Stimulated activated effector memory CD8-positive, alpha-beta T cell treated with anti-CD3 and anti-CD28 coated beads, Interleukin-12 subunit alpha, Interleukin-12 subunit beta, amount 100 ng/mL, for 72 hours (primary cell): ENCODE data around the gene PPP4R3A.
"Not testable (repeated sequence)": the region's sequence is repeated elsewhere in the genome, so short reads cannot be mapped to it uniquely, and the experiment has no call there.

Source experiments
- ATAC-seq: fragments of 150-1000 bp; cut with Tn5 transposase; 2 replicates; pipeline ENCODE4 v1.10.0; 2021
- DNase-seq, 2 donors: peaks; one replicate each; pipeline ENCODE4 v3.0.0; 2021 to 2022; ENCODE audit warnings: low spot score in 2 of 2
- H3K27ac Mint-ChIP-seq: one replicate; pipeline ENCODE4 v1.8.0; 2022; ENCODE audit warnings: mild to moderate bottlenecking, mixed read lengths
- H3K36me3 Mint-ChIP-seq: one replicate; pipeline ENCODE4 v1.8.0; 2022; ENCODE audit warnings: mild to moderate bottlenecking, mixed read lengths
- H3K4me1 Mint-ChIP-seq: one replicate; pipeline ENCODE4 v1.8.0; 2022; ENCODE audit warnings: mixed read lengths
- H3K4me3 Mint-ChIP-seq: one replicate; pipeline ENCODE4 v1.8.0; 2022; ENCODE audit warnings: mild to moderate bottlenecking, mixed read lengths
- H3K9me3 Mint-ChIP-seq: one replicate; pipeline ENCODE4 v1.8.0; 2022; ENCODE audit warnings: mixed read lengths

PPP4R3A gene

GRCh38 chr14:91510171-91511042, at the start of gene PPP4R3A:
PPP4R3A (minus strand) TSS chr14:91510310; CDS start chr14:91509647, 663 bp downstream.
- Mint-ChIP-seq H3K4me1 (peaks cover 9% of the 10 kb centered on the region), H3K27ac (peak within 1 kb of the TSS; percentile 100), H3K36me3 (peaks cover 48% of the 10 kb centered on the region), H3K4me3 (peak within 1 kb of the TSS; percentile 96), H3K9me3 (no peaks in the 10 kb centered on the region)
- DNase-seq, result peak; percentile 88 to 97
- peak; percentile 94 for ATAC-seq

- H3K4me1 Mint-ChIP-seq, result no peaks in the 10 kb centered on the region
- H3K27ac Mint-ChIP-seq, result no peak overlapping the region
- H3K4me3 Mint-ChIP-seq, result no peak overlapping the region
- ATAC-seq, result no peak
- H3K9me3 Mint-ChIP-seq, result peaks cover 5% of the 10 kb centered on the region
- H3K36me3 Mint-ChIP-seq, result no peaks in the 10 kb centered on the region
- DNase-seq, result no peak
Observed at GRCh38 chr14:91555531-91555930, 45.4 kb upstream of the PPP4R3A start.

- ATAC-seq, result no peak
- Mint-ChIP-seq H3K27ac (no peak overlapping the region), H3K4me1 (no peaks in the 10 kb centered on the region), H3K36me3 (no peaks in the 10 kb centered on the region), H3K9me3 (peaks cover 5% of the 10 kb centered on the region), H3K4me3 (no peak overlapping the region)
- no peak for DNase-seq
Observed at GRCh38 chr14:91554535-91555332, 44.6 kb upstream of the PPP4R3A start.

- H3K36me3 Mint-ChIP-seq, result no peaks in the 10 kb centered on the region
- H3K9me3 Mint-ChIP-seq, result peaks cover 3% of the 10 kb centered on the region
- DNase-seq, result no peak
- H3K4me1 Mint-ChIP-seq, result no peaks in the 10 kb centered on the region
- H3K4me3 Mint-ChIP-seq, result no peak overlapping the region
- no peak for ATAC-seq
- H3K27ac Mint-ChIP-seq, result no peak overlapping the region
Observed at GRCh38 chr14:91548108-91548507, 38.0 kb upstream of the PPP4R3A start.

GRCh38 chr14:91545946-91546716, 36.0 kb upstream of the PPP4R3A start:
- Mint-ChIP-seq H3K9me3 (peaks cover 16% of the 10 kb centered on the region), H3K27ac (no peak overlapping the region), H3K4me3 (no peak overlapping the region), H3K36me3 (no peaks in the 10 kb centered on the region), H3K4me1 (no peaks in the 10 kb centered on the region)
- DNase-seq, result no peak
- ATAC-seq, result no peak

GRCh38 chr14:91545204-91545603, 35.1 kb upstream of the PPP4R3A start:
- H3K27ac Mint-ChIP-seq, result no peak overlapping the region

GRCh38 chr14:91536327-91536726, 26.2 kb upstream of the PPP4R3A start:
- H3K9me3 Mint-ChIP-seq, result peaks cover 3% of the 10 kb centered on the region
- H3K27ac Mint-ChIP-seq, result no peak overlapping the region
- no peak for ATAC-seq
- no peak for DNase-seq
- H3K4me3 Mint-ChIP-seq, result no peak overlapping the region
- no peaks in the 10 kb centered on the region for H3K36me3 Mint-ChIP-seq
- H3K4me1 Mint-ChIP-seq, result no peaks in the 10 kb centered on the region

More at GRCh38 chr14:91545204-91545603, 35.1 kb upstream of the PPP4R3A start:
- H3K4me1 Mint-ChIP-seq, result no peaks in the 10 kb centered on the region
- peaks cover 18% of the 10 kb centered on the region for H3K9me3 Mint-ChIP-seq
- DNase-seq (no peak), ATAC-seq (no peak)
- no peak overlapping the region for H3K4me3 Mint-ChIP-seq
- H3K36me3 Mint-ChIP-seq, result no peaks in the 10 kb centered on the region

GRCh38 chr14:91534059-91534458, 23.9 kb upstream of the PPP4R3A start:
- not testable (repeated sequence) for ATAC-seq, H3K27ac Mint-ChIP-seq, H3K4me1 Mint-ChIP-seq, DNase-seq, H3K36me3 Mint-ChIP-seq, H3K4me3 Mint-ChIP-seq, H3K9me3 Mint-ChIP-seq

GRCh38 chr14:91533623-91534022, 23.5 kb upstream of the PPP4R3A start:
- DNase-seq (no peak), ATAC-seq (no peak)
- no peak overlapping the region for H3K27ac Mint-ChIP-seq
- no peaks in the 10 kb centered on the region for H3K9me3 Mint-ChIP-seq
- no peaks in the 10 kb centered on the region for H3K4me1 Mint-ChIP-seq
- H3K36me3 Mint-ChIP-seq, result no peaks in the 10 kb centered on the region
- no peak overlapping the region for H3K4me3 Mint-ChIP-seq

GRCh38 chr14:91523972-91524371, 13.9 kb upstream of the PPP4R3A start:
- ATAC-seq (no peak), DNase-seq (no peak)
- no peaks in the 10 kb centered on the region for H3K4me1 Mint-ChIP-seq
- no peak overlapping the region for H3K27ac Mint-ChIP-seq
- no peaks in the 10 kb centered on the region for H3K9me3 Mint-ChIP-seq
- H3K36me3 Mint-ChIP-seq, result no peaks in the 10 kb centered on the region
- H3K4me3 Mint-ChIP-seq, result no peak overlapping the region

GRCh38 chr14:91521061-91521640, 11.0 kb upstream of the PPP4R3A start:
- H3K4me3 Mint-ChIP-seq, result no peak overlapping the region
- no peaks in the 10 kb centered on the region for H3K9me3 Mint-ChIP-seq
- ATAC-seq (no peak), DNase-seq (no peak)
- H3K27ac Mint-ChIP-seq, result no peak overlapping the region
- no peaks in the 10 kb centered on the region for H3K4me1 Mint-ChIP-seq
- no peaks in the 10 kb centered on the region for H3K36me3 Mint-ChIP-seq

GRCh38 chr14:91520138-91520537, 10.0 kb upstream of the PPP4R3A start:
- no peak for DNase-seq
- Mint-ChIP-seq H3K27ac (no peak overlapping the region), H3K4me3 (no peak overlapping the region), H3K9me3 (no peaks in the 10 kb centered on the region), H3K4me1 (no peaks in the 10 kb centered on the region), H3K36me3 (no peaks in the 10 kb centered on the region)
- ATAC-seq, result no peak

GRCh38 chr14:91519239-91520036, 9.3 kb upstream of the PPP4R3A start:
- Mint-ChIP-seq H3K36me3 (no peaks in the 10 kb centered on the region), H3K4me1 (no peaks in the 10 kb centered on the region), H3K9me3 (no peaks in the 10 kb centered on the region), H3K4me3 (no peak overlapping the region), H3K27ac (no peak overlapping the region)
- DNase-seq (no peak), ATAC-seq (no peak)

GRCh38 chr14:91516663-91517388, 6.7 kb upstream of the PPP4R3A start:
- H3K4me1 Mint-ChIP-seq, result no peaks in the 10 kb centered on the region
- no peak for ATAC-seq
- H3K9me3 Mint-ChIP-seq, result no peaks in the 10 kb centered on the region
- H3K27ac Mint-ChIP-seq, result no peak overlapping the region
- no peaks in the 10 kb centered on the region for H3K36me3 Mint-ChIP-seq
- no peak for DNase-seq
- H3K4me3 Mint-ChIP-seq, result no peak overlapping the region
